CD4-positive, alpha-beta T cell treated with Interferon gamma for 1 hour (primary cell): ENCODE measurements around the gene FBLN1.
"Not testable (repeated sequence)": the region's sequence is repeated elsewhere in the genome, so short reads cannot be mapped to it uniquely, and the experiment has no call there.

Source experiments
- DNase-seq: peaks from one replicate; pipeline ENCODE4 v3.0.0-alpha.2; 2020

FBLN1 gene

DNA sequence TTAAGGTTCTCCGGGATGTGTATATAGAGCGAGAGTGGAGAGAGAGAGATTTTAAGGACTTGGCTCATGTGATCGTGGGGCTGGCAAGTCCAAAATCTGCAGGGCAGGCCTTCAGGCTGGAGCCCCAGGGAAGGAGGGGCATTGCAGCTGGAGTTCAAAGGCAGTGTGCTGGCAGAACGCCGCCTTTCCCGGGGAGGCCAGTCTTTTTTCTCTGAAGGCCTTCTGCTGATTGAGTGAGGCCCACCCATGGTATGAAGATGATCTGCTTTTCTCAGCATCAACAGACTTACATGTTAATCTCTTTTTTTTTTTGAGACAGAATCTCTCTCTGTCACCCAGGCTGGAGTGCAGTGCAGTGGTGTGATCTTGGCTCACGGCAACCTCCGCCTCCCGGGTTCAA is 25.4 kb downstream of the FBLN1 start:
- DNase-seq = no peak

DNA sequence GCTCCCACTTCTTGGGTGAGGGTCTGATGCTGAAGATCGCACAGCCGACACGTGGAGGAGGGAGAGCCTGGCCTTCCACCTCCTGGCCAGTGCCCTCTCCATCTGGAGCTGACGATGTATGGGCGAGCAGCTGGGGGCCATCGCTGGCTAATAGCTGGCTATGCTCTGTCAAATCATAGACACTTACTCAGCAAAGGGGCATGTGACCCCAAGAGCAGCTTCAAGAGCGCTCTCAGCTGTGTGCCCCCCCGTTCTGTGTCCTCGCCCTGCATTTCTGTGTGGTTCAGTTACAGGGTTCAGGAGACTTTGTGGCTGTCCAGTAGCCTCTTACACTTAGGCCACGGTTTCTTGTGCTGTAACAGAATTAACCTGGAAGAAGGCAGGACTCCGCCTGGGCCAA is 26.4 kb downstream of the FBLN1 start:
- no peak for DNase-seq

DNA sequence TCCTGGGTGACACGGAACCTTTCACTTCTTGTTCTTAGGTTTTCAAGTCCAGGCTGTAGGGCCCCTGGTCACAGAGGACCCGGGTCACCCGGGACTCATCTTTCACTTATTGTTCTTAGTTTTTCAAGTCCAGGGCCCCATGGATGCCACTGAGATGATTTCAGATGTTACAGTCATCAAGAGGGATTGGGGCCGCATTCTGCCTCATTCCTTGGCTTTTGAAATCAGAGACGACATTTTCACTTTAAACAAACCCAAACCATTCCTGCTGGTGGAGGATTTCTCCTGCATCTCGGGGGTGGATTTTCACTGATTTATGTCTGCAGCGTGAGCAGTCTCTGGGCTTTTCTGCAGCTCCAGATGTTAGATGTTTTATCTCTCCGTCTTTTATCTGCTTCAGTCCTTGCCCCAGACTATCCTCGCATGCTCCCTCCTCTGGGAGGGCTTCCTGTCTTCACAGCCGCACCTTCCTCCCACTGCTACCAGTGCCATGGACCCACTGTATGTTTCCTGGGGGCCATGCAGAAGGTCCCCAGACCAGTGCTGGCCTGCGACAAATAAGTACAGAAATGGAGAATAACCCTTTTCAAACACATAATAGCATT is 27.4 kb downstream of the FBLN1 start:
- no peak for DNase-seq

DNA sequence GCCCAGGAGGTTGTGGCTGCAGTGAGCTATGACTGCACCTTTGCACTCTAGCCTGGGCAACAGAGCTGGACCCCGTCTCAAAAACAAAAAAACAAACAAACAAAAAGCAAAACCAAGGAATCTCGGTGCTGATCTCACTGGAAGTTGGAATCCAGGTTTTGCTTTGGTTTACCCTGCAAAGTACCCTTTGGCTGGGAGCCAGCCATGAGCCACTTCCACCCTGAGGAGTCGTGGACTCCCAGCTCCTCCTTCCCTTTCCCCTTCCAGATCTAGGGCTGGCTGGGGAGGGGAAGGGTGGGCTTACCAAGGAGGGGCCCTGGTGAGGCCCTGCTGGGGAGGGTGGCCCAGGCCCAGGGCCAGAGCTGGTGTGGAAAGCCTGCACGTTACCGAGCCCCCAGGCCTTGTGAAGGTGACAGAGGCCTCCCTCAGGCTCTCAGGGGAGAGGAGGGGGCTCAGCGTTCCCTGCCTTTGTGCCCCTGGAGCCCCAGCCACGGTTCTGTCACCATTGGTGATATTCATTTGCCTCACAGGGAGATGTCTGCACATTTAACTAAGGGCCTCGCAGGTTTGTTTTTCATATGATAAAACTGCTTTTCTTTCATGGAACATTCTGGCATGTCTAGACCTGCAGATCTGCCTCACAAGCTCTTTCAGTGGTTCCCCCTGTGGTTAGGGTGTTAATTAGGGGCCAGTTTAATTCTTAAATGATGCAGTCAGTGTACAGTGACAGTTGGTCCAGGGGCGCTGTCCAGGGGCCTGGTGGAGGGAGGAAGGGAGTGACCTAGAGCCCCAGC is 29.0 kb downstream of the FBLN1 start:
- DNase-seq = no peak

DNA sequence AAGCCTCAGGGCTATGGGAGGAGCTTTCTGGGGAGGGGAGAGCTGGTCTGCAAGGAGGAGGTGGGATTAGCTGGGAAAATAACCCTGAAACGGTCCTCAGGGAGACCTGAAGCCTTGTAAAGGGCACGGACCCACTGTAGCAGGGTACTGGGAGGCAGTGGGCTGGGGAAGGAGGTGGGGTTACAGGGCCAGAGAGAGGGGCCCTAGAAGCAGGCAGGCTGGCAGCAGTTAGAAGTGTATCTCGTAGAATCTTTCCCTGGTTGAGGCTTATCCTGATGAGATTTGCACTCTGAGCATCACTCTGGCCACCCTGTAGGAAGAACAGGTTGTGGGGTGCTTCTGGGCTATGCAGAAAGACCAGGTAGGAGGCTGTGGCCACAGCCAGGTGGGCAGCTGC is 29.6 kb downstream of the FBLN1 start:
- no peak for DNase-seq

DNA sequence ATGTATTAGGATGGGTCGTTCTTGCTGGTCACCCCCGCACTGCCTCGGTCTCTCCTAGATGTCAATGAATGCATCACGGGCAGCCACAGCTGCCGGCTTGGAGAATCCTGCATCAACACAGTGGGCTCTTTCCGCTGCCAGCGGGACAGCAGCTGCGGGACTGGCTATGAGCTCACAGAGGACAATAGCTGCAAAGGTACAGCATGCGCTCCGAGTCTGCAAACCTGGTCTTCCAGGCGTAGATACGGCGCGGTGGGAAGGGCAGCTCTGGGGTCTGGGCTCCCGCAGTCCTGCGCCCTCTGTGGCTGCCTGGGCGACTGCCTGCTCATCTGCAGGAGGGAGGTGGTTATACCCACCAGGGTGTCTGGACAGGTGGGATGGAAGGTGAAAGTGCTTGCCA is 31.0 kb downstream of the FBLN1 start:
- no peak for DNase-seq

DNA sequence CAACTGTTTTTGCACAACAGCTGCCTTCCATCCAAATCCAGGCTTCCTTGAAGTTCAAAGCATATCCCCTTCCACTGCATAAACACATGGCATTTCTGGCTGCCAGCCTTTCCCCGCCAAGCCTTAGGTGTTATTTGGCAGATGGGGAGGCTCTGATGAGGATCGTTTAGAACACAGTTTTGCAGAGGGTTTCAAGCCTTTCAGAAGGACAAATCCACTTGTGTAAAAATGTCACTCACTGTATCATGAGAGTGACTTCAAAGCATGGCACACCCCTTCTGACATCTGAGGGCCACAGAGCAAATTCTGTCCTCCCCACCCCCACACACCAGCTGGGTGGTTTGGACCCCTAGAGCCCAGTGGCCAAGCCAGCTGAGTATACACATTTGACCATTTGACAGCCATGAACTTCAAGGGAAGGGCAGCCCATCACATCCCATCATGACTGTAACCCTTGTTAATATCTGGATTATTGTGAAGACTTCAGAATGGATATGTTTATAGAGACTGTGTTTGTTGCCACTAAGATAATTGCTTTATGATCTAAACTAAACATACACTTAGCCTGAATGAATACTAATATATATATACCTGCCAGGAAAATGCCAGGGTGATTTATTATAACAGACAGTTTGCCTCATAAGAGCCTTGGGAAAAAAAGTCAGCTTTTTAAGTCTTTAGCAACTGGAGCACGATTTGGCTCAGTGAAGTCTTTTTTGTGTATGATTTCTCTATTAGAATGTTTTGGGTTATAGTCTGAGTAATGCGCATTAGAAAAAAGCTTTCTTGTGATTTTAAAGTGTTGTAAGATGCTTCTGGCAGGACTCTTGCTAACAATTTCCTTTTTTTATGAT is 31.9 kb downstream of the FBLN1 start:
- DNase-seq = no peak

DNA sequence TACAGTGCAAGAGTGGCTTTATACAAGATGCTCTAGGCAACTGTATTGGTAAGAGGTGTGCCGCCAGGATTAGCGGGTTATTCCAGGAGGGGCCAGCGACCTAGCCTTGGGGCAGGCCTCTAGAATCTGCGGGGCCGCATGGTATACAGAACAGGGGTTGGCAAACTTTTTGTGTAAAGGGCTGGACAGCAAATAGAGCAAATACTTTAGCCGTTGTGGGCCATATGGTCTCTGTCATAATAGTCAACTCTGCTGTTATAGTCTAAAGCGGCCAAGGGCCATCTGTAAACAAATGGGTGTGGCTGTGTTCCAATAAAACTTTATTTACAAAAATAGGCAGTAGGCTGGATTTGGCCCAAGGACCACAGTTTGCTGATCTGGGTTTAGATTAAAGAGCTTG is 32.6 kb downstream of the FBLN1 start:
- DNase-seq = no peak

DNA sequence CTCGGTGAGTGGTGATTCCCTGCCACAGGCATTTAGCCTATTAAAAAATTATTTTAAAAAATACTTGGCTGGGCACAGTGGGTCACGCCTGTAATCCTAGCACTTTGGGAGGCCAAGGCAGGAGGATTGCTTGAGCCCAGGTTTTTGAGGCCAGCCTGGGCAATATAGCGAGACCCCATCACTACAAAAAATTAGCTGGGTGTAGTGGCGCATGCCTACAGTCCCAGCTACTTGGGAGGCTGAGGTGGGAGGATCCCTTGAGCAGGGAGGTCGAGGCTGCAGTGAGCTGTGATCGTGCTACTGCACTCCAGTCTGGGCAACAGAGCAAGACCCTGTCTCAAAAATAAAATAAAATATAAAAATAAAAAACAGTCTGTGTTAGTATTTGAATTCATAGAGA is 33.2 kb downstream of the FBLN1 start:
- DNase-seq = not testable (repeated sequence)

DNA sequence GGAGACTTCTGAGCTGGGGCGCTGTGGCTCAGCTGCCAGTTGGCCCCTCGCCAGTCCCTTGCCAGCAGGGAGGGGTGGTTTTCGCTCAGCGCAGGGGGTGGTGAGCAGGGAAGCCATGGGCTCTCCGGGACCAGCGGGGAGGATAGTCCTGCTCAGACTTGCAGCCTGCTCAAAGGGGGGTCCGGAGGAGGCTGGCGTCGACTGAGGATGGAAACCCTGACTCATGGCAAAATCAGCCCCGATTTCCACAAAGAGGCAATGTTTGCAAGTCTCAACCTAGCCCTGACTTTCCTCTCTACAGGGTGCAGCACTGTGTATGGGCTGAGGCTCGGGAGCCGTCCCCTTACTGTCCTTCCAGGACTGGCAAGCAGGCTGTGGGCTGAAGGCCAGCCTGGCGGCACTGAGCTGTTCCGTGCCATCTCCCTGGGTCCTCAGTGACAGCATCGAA is 35.1 kb downstream of the FBLN1 start:
- DNase-seq = no peak

DNA sequence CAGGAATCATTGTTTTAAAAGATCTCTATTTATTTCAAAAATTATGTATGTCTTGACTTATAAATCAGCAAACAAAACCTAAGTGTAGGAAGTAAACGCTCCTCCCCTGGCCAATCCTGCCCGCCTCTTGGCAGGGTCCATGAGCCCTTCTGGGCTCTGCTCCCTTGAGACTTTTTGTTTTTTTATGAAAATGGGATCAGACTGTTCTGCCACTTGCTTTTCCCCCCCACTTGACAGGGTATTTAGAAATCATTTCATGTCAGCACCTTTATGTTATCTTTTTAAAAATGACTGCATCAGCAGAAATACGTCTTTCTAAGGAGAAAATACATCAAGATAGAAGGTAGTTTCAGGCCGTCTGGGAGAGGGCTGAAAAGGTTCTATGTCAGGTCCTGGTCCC is 35.6 kb downstream of the FBLN1 start:
- no peak for DNase-seq

DNA sequence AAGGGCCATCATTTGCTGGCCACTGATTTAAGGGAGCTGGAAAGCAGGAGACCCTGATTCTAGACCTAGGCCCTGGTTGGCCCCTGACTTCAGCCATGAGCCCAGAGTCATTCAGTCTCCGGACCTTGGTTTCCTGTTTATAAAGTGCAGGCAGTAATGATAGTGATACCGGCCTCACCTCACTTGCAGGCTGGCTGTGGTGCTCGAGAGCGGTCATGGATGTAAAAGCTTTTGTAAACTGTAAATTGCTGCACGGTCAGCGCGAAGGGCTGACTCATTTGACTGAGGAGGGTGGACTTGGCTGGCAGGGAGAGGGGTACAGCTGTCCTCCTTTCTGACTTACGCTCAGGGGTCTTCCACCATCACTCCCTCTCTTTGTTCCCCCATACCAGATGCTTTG is 37.4 kb downstream of the FBLN1 start:
- DNase-seq = no peak

DNA sequence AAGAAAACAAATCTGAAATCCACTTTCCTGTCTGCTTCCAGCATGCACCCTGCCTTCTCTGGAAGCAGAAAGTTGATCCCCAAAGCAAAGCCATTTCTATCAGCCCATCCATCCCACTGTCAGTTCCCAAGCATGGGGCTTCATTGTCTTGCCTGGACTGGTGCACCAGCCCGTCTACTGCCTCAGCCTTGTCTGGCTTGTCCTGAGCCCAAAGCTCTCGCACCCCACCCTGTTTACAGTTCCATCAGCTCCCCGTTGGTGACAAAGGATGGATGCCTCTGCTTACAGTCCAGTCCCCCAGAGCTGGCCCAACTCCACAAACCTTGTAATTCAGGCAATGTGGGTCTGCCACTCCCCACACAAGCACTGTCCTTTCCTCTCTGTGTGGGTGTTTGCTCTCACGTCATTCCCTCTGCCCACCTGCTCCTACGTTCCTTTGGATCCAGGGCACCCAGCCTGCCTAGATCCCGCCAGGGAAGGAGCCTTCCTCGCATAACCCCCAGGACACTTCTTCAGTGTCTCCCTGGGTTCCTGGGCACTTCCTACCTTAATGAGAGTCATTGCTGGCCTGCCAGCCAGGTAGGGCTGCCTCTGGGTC is 38.8 kb downstream of the FBLN1 start:
- no peak for DNase-seq

DNA sequence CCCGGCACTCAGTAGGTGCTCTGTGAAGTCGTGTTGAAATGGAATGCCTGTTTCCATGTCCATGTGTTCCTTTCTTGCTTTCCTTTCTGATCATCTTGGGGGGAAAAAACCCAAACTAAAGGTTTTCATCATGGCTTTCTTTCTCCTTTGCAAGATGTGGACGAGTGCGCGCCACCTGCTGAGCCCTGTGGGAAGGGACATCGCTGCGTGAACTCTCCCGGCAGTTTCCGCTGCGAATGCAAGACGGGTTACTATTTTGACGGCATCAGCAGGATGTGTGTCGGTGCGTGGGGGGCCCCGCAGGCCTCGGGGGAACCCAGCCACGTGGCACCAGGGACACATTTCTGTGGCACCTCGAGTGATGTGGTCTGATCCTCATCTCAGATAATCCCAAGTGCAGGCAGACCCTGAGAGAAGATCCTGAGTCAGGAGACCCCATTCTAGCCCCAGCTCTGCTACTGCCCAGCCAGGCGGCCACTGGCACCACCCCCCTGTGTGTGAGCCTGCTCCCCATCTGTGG is 39.4 kb downstream of the FBLN1 start:
- no peak for DNase-seq

DNA sequence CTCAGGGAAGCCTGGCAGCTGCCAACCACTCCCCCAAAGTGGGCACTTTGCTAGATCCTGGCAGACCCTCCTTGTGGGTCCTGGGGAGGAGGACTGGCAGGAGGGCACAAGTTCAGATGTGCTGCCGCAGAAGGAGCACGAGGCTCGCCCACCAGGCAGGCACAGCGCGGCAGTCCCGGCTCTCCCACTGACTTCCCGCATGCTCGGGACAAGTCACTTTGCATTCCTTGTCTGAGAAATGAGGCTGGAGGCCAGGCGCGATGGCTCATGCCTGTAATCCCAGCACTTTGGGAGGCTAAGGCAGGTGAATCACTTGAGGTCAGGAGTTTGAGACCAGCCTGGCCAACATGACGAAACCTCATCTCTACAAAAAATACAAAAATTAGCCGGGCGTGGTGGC is 40.1 kb downstream of the FBLN1 start:
- not testable (repeated sequence) for DNase-seq

DNA sequence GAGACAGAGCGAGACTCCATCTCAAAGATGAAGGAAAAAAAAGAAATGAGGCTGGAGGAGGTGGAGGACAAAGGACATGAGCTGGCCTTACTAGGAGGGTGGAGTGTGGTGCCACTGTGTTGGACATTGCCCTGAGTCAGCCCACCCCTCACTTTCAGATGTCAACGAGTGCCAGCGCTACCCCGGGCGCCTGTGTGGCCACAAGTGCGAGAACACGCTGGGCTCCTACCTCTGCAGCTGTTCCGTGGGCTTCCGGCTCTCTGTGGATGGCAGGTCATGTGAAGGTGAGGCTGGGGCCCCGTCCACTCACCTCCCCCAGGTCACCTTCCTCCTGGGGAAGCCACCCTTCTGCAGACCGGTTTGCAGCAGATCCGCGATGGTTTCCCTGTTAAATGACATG is 40.6 kb downstream of the FBLN1 start:
- no peak for DNase-seq

DNA sequence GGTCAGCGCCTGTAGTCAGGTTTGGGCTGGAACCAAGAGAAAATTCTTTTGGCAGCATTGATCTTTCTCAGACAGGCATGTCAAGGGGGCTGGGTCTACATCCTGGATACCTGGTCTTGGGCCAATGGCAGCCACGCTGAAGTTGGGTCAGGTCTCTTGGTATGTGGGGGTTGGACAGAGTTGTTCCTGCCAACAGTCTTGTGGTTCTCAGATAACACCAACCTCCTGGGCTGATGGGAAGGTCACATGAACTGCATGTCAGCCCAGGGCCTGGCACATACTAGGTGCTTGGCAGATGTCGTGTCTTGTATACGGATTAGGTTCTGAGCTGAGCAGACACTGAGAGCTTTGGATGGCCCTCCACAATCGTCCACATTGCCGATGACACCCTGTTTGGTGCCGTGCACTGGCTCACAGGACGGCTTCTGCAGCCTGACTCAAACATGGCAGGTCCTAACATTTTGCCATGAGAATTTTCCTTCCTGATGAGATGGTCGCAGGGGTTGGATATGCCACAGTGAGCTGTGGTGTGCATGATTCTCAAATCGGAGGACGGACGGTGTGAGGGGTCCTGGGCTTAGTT is 42.0 kb downstream of the FBLN1 start:
- DNase-seq = no peak

DNA sequence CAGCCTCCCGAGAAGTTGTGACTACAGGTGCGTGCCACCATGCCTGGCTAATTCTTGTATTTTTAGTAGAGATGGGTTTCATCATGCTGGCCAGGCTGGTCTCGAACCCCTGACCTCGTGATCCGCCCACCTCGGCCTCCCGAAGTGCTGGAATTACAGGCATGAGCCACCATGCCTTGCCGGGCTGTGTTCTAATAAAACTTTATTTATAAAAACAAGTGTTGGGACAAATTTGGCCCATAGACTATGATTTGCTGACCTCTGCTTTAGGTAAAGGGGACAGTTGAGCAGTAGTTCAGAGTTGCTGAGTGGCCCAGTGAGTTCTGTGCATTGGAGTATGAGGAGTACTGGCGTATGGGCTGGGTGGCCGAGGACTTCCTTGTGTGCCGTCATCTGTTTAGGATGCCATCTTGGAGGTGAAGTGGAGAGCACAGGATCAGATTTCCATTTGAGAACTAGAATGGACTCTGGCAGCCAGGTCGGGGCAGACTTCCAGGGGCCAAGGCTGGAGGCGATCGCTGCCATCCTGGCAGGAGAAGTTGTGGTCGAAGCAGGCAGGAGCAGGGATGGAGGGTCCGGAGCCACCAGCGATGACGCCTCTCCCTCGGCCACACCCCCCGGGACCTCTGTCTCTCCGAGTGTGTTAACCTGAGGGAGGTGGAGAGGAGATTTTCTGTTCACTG is 43.8 kb downstream of the FBLN1 start:
- DNase-seq = no peak

DNA sequence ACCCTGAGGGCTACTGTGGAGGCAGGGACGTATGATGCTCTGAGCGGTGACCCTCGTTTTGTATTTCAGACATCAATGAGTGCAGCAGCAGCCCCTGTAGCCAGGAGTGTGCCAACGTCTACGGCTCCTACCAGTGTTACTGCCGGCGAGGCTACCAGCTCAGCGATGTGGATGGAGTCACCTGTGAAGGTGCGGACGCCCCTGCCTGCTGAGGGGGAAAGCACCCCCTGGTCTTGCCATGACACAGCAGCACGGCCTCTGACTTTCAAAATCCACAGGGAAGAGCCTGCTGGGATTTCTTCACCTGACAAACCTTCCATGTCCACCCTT is 44.3 kb downstream of the FBLN1 start:
- DNase-seq = no peak

DNA sequence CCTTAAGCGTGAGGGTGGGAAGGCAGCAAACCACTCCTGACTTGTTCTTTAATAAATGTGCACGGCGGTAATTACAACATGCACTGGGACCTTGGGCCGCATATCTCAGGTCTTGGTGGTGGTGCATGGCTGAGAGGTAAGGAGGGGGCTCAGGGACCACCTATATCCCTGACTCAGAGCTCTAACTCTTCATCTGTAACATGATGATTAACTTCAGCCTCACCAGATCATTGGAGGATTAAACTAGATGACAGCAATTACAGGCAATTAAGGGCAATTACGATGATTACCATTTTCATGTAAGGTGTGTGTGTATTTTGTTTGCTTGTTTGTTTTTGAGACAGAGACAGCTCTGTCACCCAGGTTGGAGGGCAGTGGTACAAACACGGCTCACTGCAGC is 45.0 kb downstream of the FBLN1 start:
- DNase-seq = no peak

DNA sequence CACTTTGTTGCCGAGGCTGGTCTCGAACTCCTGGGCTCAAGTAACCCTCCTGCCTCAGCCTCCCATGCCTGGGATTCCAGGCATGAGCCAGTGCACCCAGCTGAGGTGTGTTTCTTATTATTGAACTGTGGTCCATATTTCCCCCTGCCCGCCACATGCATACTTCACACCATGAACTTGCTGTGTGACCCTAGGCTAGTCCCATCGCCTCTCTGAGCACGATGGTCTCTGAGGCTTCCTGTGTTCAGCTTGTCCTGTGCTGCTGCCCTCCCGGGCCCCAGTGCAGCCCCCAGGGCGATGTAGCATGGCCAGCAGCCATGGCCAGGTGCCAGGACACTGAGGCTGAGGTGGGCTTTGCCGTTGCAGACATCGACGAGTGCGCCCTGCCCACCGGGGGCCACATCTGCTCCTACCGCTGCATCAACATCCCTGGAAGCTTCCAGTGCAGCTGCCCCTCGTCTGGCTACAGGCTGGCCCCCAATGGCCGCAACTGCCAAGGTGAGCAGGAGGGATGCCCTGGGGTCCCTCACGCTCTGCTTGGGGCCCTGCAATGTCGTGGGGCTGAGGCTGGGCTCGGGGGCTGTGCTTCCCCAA is 45.7 kb downstream of the FBLN1 start:
- DNase-seq = no peak
